ENCODE data around the gene TANGO2.

The TANGO2 gene

DNA sequence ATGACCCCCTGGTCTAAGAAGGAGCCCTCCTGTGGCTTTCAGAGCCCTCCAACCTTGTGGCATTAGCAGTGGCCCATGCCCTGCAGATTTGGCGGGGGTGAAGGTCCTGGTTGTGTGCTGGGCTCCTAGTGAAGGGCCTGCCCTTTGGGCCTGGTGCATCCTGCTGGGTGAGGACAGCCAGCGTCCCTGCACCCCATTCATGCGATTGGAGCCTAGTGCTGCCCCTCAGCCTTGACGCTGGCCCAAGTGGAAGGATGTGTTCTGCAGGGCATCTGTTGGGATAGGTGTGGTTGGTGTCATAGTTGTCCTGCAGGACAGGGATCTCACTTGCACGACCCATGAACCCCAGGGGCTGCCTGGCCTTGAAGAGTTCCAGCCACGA lies 31.0 kb downstream of the TANGO2 start:
- Mint-ChIP-seq H3K36me3 (ENCODE audit: low read depth) (peaks cover 37% of the 10 kb centered on the region), H3K4me1 (ENCODE audit: low read depth) (peaks cover 7% of the 10 kb centered on the region), H3K4me3 (no peak overlapping the region), H3K27me3 (no peaks in the 10 kb centered on the region), H3K27ac (no peak overlapping the region), H3K9me3 (no peaks in the 10 kb centered on the region)

DNA sequence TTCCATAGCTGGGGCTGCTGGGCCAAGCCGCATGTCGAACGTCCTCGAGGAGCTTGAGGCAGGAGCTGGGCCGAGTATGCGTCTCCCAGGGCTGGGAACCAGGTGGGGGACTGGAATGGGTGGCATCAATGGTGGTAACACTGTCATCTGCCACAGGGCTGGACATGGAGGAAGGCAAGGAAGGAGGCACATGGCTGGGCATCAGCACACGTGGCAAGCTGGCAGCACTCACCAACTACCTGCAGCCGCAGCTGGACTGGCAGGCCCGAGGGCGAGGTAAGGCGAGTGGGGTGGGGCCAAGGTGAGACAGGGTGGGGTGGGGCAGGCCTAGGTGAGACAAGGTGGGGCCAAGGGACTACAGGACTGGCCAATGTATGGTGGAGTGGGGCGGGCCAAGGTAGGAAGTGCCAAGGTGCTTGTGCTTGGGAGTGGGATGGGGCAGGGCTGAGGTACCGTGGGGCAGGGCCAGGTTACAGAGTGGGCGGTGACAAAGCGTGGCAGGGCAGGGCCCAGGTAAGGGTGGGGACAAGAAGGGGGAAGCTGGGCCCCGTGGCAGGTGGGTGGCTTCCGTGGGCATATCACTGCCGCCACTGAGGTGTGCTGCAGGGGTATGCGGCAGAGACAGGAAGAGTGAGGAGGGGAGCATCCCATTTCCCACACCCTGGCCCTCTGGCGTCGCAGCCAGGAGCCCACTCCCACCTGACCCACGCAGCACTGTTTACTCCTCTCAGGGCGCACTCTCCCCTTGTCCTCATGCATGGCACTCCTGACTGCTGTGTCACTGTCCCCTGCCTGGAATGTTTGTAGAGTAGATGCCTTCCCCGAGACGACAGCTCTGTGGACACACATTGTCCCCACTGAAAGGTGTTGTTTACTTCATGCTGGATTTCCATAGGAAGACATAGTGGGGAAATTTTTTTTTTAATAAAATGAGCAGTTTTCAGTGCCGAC lies 31.7 kb downstream of the TANGO2 start:
- no peak overlapping the region for H3K4me3 Mint-ChIP-seq
- no peaks in the 10 kb centered on the region for H3K9me3 Mint-ChIP-seq
- H3K4me1 Mint-ChIP-seq (ENCODE audit: low read depth) = peaks cover 7% of the 10 kb centered on the region
- H3K36me3 Mint-ChIP-seq (ENCODE audit: low read depth) = peaks cover 32% of the 10 kb centered on the region
- no peaks in the 10 kb centered on the region for H3K27me3 Mint-ChIP-seq
- no peak overlapping the region for H3K27ac Mint-ChIP-seq

- H3K4me1 Mint-ChIP-seq (ENCODE audit: low read depth) = peaks cover under 1% of the 10 kb centered on the region
- H3K9me3 Mint-ChIP-seq = no peaks in the 10 kb centered on the region
- no peaks in the 10 kb centered on the region for H3K27me3 Mint-ChIP-seq
- no peak overlapping the region for H3K27ac Mint-ChIP-seq
- no peak overlapping the region for H3K4me3 Mint-ChIP-seq
- peaks cover 29% of the 10 kb centered on the region for H3K36me3 Mint-ChIP-seq (ENCODE audit: low read depth)
These were observed 32.6 kb downstream of the TANGO2 start for GRCh38 chr22:20053407-20054033.

- Mint-ChIP-seq H3K27me3 (no peaks in the 10 kb centered on the region), H3K36me3 (ENCODE audit: low read depth) (peaks cover 23% of the 10 kb centered on the region), H3K9me3 (no peaks in the 10 kb centered on the region), H3K4me3 (no peak overlapping the region), H3K27ac (no peak overlapping the region), H3K4me1 (ENCODE audit: low read depth) (peaks cover 5% of the 10 kb centered on the region)
These were observed 33.1 kb downstream of the TANGO2 start for GRCh38 chr22:20054034-20054427.

DNA sequence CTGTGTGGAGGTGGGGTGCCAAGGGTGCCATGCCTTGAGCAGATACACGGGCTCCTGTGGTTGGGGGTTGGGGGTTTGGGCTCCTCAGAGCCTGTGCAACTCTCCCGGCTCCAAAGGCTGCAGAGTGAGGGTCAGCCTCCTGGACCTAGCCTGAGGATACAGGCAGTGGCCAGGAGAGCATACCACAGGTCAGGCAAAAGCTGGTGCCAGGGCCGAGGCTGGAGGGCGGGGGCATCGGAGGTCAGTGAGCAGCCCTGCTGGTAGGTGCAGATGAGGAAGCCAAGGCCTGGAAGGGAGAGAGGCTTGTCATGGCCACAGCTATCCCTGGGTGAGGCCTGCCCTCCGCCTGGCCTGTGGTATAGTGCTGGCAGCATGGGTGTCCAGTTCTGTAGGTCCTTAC lies 33.6 kb downstream of the TANGO2 start:
- peaks cover 10% of the 10 kb centered on the region for H3K4me1 Mint-ChIP-seq (ENCODE audit: low read depth)
- H3K4me3 Mint-ChIP-seq = no peak overlapping the region
- H3K9me3 Mint-ChIP-seq = no peaks in the 10 kb centered on the region
- peaks cover 20% of the 10 kb centered on the region for H3K36me3 Mint-ChIP-seq (ENCODE audit: low read depth)
- H3K27ac Mint-ChIP-seq = no peak overlapping the region
- no peaks in the 10 kb centered on the region for H3K27me3 Mint-ChIP-seq

DNA sequence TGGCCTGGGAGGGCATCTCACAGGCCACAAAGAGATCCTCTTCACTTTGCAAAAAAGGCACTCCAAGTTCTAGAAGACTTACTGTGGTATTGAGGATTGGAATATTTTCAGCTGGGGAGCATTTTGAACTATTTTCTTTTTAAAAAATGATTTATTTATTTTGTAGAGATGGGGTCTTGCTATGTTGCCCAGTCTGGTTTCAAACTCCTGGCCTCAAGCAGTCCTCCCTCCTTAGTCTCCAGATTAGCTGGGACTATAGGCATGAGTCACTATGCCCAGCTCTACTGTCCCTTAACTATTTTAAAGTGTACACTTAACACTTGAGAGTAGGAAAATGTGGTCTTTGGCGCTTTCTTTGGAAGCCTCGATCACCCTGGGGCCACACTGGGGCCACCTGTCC lies 34.2 kb downstream of the TANGO2 start:
- Mint-ChIP-seq H3K27ac (no peak overlapping the region), H3K36me3 (ENCODE audit: low read depth) (peaks cover 17% of the 10 kb centered on the region)

DNA sequence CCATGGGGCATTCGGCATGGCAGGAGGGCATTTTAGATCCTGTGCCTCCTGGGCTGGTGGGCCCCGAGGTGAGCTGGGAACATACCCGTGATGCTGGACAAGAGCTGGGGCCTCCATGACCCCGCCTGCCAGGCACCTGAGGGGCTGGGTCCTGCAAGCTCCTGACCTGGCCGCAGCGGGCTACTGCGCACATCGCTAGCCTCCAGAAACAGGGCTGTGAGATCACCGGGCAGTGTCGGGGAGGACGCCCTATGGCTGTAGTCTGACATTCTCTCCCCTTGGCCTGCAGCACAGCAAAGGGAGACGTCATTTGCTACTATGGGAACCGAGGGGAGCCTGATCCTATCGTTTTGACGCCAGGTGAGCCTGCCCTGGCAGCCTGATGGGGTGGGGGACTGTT lies 34.7 kb downstream of the TANGO2 start:
- no peaks in the 10 kb centered on the region for H3K9me3 Mint-ChIP-seq
- H3K36me3 Mint-ChIP-seq (ENCODE audit: low read depth) = peaks cover 17% of the 10 kb centered on the region
- H3K4me3 Mint-ChIP-seq = no peak overlapping the region
- no peak overlapping the region for H3K27ac Mint-ChIP-seq
- no peaks in the 10 kb centered on the region for H3K27me3 Mint-ChIP-seq
- peaks cover 13% of the 10 kb centered on the region for H3K4me1 Mint-ChIP-seq (ENCODE audit: low read depth)

More for the DNA sequence above, 34.2 kb downstream of the TANGO2 start:
- peaks cover 13% of the 10 kb centered on the region for H3K4me1 Mint-ChIP-seq (ENCODE audit: low read depth)
- H3K27me3 Mint-ChIP-seq = no peaks in the 10 kb centered on the region
- H3K4me3 Mint-ChIP-seq = no peak overlapping the region
- H3K9me3 Mint-ChIP-seq = no peaks in the 10 kb centered on the region

DNA sequence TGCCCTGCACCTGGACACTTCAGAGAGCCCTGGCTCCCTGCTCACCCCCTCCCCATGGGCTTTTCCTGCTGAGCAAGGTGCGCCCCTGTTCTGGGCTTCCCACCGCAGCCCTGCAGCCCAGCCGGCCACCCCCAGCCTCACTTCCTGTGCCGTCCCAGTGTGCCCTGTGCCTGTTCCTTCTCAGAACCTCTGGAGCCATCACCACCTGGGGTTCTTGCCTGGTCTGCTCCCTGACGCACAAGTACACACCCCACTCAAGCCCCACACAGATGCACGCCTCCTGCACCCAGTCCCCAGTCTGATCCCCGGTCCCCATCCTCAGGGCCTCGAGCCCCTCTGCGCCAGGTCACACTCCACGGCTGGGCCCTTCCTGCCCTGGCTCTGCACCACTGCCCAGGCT lies 35.3 kb downstream of the TANGO2 start:
- no peaks in the 10 kb centered on the region for H3K9me3 Mint-ChIP-seq
- H3K4me3 Mint-ChIP-seq = no peak overlapping the region
- H3K27me3 Mint-ChIP-seq = no peaks in the 10 kb centered on the region
- H3K36me3 Mint-ChIP-seq (ENCODE audit: low read depth) = peaks cover 17% of the 10 kb centered on the region
- no peak overlapping the region for H3K27ac Mint-ChIP-seq
- peaks cover 13% of the 10 kb centered on the region for H3K4me1 Mint-ChIP-seq (ENCODE audit: low read depth)

- Mint-ChIP-seq H3K4me3 (no peak overlapping the region), H3K9me3 (no peaks in the 10 kb centered on the region), H3K36me3 (ENCODE audit: low read depth) (peaks cover 17% of the 10 kb centered on the region), H3K27me3 (no peaks in the 10 kb centered on the region), H3K27ac (no peak overlapping the region), H3K4me1 (ENCODE audit: low read depth) (peaks cover 13% of the 10 kb centered on the region)
These were observed 35.9 kb downstream of the TANGO2 start for GRCh38 chr22:20056696-20057386.

GRCh38 chr22:20057596-20058268 lies 36.8 kb downstream of the TANGO2 start:
- no peak overlapping the region for H3K27ac Mint-ChIP-seq

GRCh38 chr22:20058989-20059770 lies 38.3 kb downstream of the TANGO2 start:
- H3K36me3 Mint-ChIP-seq (ENCODE audit: low read depth) = peaks cover 20% of the 10 kb centered on the region
- no peak overlapping the region for H3K27ac Mint-ChIP-seq

More at GRCh38 chr22:20057596-20058268, 36.8 kb downstream of the TANGO2 start:
- no peaks in the 10 kb centered on the region for H3K9me3 Mint-ChIP-seq
- peaks cover 19% of the 10 kb centered on the region for H3K36me3 Mint-ChIP-seq (ENCODE audit: low read depth)
- H3K4me3 Mint-ChIP-seq = no peak overlapping the region
- H3K27me3 Mint-ChIP-seq = no peaks in the 10 kb centered on the region
- H3K4me1 Mint-ChIP-seq (ENCODE audit: low read depth) = peaks cover 13% of the 10 kb centered on the region

GRCh38 chr22:20060700-20061480 lies 40.0 kb downstream of the TANGO2 start:
- H3K36me3 Mint-ChIP-seq (ENCODE audit: low read depth) = peaks cover 17% of the 10 kb centered on the region
- peaks cover 13% of the 10 kb centered on the region for H3K4me1 Mint-ChIP-seq (ENCODE audit: low read depth)
- no peaks in the 10 kb centered on the region for H3K27me3 Mint-ChIP-seq
- no peaks in the 10 kb centered on the region for H3K9me3 Mint-ChIP-seq
- H3K27ac Mint-ChIP-seq = no peak overlapping the region
- H3K4me3 Mint-ChIP-seq = no peak overlapping the region

More at GRCh38 chr22:20058989-20059770, 38.3 kb downstream of the TANGO2 start:
- Mint-ChIP-seq H3K9me3 (no peaks in the 10 kb centered on the region), H3K27me3 (no peaks in the 10 kb centered on the region), H3K4me1 (ENCODE audit: low read depth) (peaks cover 13% of the 10 kb centered on the region), H3K4me3 (no peak overlapping the region)

GRCh38 chr22:20061481-20061861 lies 40.6 kb downstream of the TANGO2 start:
- H3K27ac Mint-ChIP-seq = no peak overlapping the region

More at GRCh38 chr22:20061481-20061861, 40.6 kb downstream of the TANGO2 start:
- no peaks in the 10 kb centered on the region for H3K9me3 Mint-ChIP-seq
- no peak overlapping the region for H3K4me3 Mint-ChIP-seq
- H3K4me1 Mint-ChIP-seq (ENCODE audit: low read depth) = peaks cover 13% of the 10 kb centered on the region
- H3K36me3 Mint-ChIP-seq (ENCODE audit: low read depth) = peaks cover 17% of the 10 kb centered on the region
- H3K27me3 Mint-ChIP-seq = no peaks in the 10 kb centered on the region
